NCI-H460 (cell line): ENCODE data around the gene ADD1. TPM values are rescaled to one million over a fixed set of nuclear protein-coding genes. Genes with fewer than 3 reads are reported as not detected.
"Not testable (repeated sequence)": the region's sequence is repeated elsewhere in the genome, so short reads cannot be mapped to it uniquely, and the experiment has no call there.

Source experiments
- DNase-seq: peaks from one replicate; pipeline ENCODE4 v3.0.0-alpha.2; 2016; ENCODE audit warnings: low read depth; ENCODE audit errors: extremely low read depth
- total RNA-seq: library from RNA; depleted of rRNA; stranded (reverse); fragments of >200 nt; shearing (Covaris generic); gene quantifications from 2 replicates; pipeline ENCODE4 v1.2.3, GENCODE V29; 2014

The ADD1 gene
- total RNA-seq, 1 experiment from 2014 or later = 71.6 TPM

- no peak for DNase-seq
Observed at GRCh38 chr4:2954358-2955185, 110.9 kb downstream of the ADD1 start.

DNA sequence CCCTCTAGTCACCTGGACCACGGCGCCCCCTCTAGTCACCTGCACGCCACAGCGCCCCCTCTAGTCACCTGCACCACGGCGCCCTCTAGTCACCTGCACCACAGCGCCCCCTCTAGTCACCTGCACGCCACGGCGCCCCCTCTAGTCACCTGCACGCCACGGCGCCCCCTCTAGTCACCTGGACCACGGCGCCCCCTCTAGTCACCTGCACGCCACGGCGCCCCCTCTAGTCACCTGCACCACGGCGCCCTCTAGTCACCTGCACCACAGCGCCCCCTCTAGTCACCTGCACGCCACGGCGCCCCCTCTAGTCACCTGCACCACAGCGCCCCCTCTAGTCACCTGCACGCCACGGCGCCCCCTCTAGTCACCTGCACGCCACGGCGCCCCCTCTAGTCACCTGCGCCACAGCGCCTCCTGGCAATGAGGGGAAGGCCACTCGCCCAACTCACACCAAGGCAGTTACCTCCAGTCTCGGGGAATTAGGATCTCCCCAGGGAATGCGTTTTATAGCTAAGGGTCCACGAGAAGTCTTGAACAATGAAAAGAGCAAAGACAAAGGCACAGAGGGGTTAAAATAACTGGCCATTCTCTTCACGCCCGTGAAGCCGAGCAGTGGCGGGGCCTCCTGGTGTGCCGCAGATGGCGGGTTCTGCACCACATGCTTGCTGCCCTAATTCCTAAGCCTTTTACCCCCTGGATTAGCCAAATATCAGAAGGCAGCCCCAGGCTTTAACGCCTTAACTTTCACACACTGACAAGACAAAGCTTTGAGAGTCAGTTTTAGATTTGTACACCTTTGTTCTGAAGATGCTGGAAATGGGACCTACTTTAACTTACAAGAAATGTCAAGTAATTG lies 111.8 kb downstream of the ADD1 start:
- not testable (repeated sequence) for DNase-seq

- DNase-seq = no peak
Observed at GRCh38 chr4:2958446-2958845, 114.8 kb downstream of the ADD1 start.

DNA sequence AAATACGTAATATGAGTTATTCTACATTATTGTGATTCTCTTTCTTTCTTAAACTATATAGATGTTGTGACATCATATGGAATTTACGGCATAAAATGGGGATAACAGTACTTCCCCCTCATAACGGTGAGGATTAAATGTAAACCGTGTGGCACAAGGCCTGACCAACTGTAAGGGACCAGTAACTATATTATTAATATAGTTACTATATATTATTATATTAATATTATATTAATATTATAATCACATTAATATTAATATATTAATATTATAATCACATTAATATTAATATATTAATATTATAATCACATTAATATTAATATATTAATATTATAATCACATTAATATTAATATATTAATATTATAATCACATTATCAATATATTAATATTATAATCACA lies 116.8 kb downstream of the ADD1 start:
- not testable (repeated sequence) for DNase-seq

DNA sequence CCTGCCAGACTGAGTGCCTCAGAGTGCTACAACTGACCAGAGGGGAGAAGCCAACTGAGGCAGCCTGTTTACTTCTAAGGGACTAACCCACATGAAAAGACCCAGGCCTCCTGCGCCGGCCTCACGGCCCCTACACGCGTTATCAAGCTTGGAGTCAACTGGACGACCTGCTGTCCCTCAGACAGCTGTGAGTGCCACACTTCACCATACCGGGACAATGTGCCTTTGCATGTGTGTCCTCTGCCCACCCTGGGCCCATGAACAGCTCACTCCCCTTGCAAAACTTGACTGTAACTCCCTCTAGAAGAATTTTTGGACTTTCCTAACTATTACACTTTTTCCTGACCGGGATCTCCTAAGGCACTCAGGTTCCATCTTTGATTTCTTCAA lies 117.8 kb downstream of the ADD1 start:
- DNase-seq = no peak

- no peak for DNase-seq
Observed at GRCh38 chr4:2961811-2962441, 118.3 kb downstream of the ADD1 start.

- DNase-seq = no peak
Observed at GRCh38 chr4:2962614-2963174, 119.0 kb downstream of the ADD1 start.

DNA sequence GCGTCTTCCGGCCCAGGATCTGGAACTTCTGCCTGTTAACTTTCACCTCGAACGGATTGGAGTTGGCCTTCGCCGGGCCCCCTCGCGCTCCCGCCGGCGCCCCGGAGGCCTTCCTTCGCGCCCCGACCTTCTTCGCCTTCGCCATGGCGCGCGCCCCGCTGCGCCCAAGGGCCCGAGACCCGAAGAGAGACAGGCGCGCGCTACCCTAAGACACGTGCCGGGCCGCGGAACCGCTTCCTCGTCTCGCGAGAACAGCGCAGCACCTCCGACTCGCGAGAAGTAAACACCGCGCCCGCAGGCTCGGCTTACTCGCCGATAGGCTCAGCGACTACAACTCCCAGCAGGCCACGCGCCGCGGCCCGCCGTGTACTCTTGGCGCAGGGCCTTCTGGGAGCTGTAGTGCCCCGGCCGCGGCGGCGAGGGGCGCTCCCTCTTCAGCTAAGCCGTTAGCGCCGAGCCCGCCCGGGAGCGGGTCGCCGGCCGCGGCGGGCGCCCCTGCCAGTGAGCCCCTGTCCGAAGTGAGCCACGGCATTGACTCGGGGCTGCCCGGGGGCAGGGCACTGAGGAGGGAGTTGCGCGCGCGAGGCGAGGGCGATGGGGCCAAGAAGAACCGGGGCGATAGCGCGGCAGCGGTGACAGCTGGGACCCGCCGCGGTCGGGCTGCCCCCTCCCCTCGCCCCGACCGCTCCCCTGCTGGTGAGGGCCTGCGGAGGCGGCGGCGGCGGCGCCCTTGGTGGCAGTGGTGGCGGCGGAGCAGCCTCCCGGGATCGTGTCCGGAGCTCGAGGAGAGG lies 119.7 kb downstream of the ADD1 start, which contains the start of the genes GRK4 and NOP14:
TSS of gene GRK4 (plus strand) at position 397 of the 791 bp plus-strand sequence. CDS start 500 bp downstream, outside the sequence.
TSS of gene NOP14 (minus strand) at position 232 of the 791 bp plus-strand sequence. CDS start at position 145, 87 bp downstream.
- DNase-seq = peak; percentile 96

- DNase-seq = no peak
Observed at GRCh38 chr4:2963966-2964471, 120.4 kb downstream of the ADD1 start.

- DNase-seq = no peak
Observed at GRCh38 chr4:2964706-2965258, 121.1 kb downstream of the ADD1 start.

- DNase-seq = no peak
Observed at GRCh38 chr4:2965262-2965661, 121.6 kb downstream of the ADD1 start.

DNA sequence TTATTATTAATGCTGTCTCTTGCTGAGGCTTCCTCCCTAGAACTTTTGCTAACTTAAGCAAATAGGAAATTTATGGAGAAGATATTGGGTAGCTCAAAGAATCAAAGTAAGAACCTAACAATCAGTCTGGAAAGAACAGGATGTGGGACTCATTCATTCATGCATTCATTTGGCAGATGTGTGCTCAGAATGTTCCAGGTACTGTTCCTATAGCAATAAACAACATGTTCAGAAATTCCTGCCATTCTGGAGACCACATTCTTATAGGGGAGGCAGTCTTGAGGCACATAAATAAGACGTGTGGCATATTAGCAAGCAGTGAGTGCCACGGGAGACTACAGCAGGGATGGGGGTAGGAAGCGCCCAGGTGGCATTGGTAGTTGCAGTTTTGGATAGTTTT lies 124.7 kb downstream of the ADD1 start:
- DNase-seq = no peak

DNA sequence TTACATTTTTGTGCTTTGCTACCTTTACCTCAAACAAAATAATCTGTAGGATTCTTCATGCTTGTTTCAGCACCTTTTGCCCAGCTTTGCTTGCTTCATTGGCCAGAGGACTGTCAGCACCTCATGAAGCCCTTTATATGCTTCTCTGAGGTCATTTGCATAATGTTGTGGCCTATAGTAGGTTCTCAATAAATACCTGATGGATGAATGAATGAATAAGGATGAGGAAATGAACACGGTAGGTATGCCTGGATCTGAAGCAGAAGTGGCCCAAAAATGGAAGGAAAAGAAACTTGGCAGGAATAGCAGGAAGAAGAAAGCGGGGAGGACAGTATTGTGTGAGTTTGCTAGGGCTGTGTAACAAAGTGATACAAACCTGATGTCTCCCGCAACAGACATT lies 127.6 kb downstream of the ADD1 start:
- DNase-seq = no peak

- DNase-seq = no peak
Observed at GRCh38 chr4:2977211-2978088, 133.8 kb downstream of the ADD1 start.
